HFFc6 (cell line): Measurements from ENCODE around the gene DEUP1. TPM values are rescaled to one million over a fixed set of nuclear protein-coding genes. Genes with fewer than 3 reads are reported as not detected.
"Not testable (repeated sequence)": the region's sequence is repeated elsewhere in the genome, so short reads cannot be mapped to it uniquely, and the experiment has no call there.

Source experiments
- DNase-seq: peaks from one replicate; pipeline ENCODE4 v3.0.0-alpha.2; 2018
- H3K27ac Mint-ChIP-seq: 2 replicates; pipeline ENCODE4 v1.8.0; 2020; ENCODE audit warnings: mild to moderate bottlenecking, mixed read lengths
- H3K27me3 Mint-ChIP-seq: 2 replicates; pipeline ENCODE4 v1.8.0; 2021; ENCODE audit warnings: mild to moderate bottlenecking, moderate library complexity, mixed read lengths; ENCODE audit not compliant: insufficient read depth
- H3K36me3 Mint-ChIP-seq: 2 replicates; pipeline ENCODE4 v1.8.0; 2021; ENCODE audit warnings: low read depth, mixed read lengths
- H3K4me1 Mint-ChIP-seq: 2 replicates; pipeline ENCODE4 v1.8.0; 2020; ENCODE audit warnings: low read depth, mixed read lengths
- H3K4me3 Mint-ChIP-seq: 2 replicates; pipeline ENCODE4 v1.8.0; 2020; ENCODE audit warnings: mild to moderate bottlenecking, moderate library complexity, mixed read lengths
- H3K9me3 Mint-ChIP-seq: 2 replicates; pipeline ENCODE4 v1.8.0; 2020; ENCODE audit warnings: mild to moderate bottlenecking, mixed read lengths
- CTCF ChIP-seq: fragments of 200-600 bp; sonication (generic); IDR thresholded peaks from 2 replicates; pipeline ENCODE4 v1.5.0; 2021; ENCODE audit warnings: antibody characterized with exemption, mild to moderate bottlenecking
- total RNA-seq, 6 experiments: library from RNA; stranded (reverse); fragmentation: NEBNext Ultra II Directional; extraction: Animal tissue kit (Norgen Biotek cat#: 25700); gene quantifications; 2 replicates in 1 of 6; 3 replicates in 5 of 6; pipeline ENCODE4 v1.2.3, GENCODE V29; 2021

The DEUP1 gene
- total RNA-seq, 6 experiments from 2014 or later: not detected

DNA sequence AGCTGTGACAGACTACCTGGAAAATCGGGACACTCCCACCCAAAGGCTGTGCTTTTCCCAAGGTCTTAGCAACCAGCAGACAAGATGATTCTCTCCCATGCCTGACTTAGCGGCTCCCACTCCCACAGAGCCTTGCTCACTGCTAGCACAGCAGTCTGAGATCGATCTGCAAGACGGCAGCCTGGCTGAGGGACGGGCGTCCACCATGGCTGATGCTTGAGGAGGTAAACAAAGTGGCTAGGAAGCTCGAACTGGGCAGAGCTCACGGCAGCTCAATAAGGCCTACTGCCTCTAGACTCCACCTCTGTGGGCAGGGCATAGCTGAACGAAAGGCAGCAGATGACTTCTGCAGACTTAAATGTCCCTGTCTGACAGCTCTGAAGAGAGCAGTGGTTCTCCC, 127.7 kb downstream of the DEUP1 start:
- H3K4me1 Mint-ChIP-seq: no peaks in the 10 kb centered on the region
- H3K4me3 Mint-ChIP-seq: no peak overlapping the region

GRCh38 chr11:93463666-93464065, 133.1 kb downstream of the DEUP1 start:
- not testable (repeated sequence) for H3K4me1 Mint-ChIP-seq

More for the DNA sequence above, 127.7 kb downstream of the DEUP1 start:
- Mint-ChIP-seq H3K9me3 (no peaks in the 10 kb centered on the region; the same call in 1 of the 2 replicates), H3K27ac (no peak overlapping the region), H3K36me3 (no peaks in the 10 kb centered on the region), H3K27me3 (peaks cover 3% of the 10 kb centered on the region)
- TF ChIP-seq CTCF: no peak
- DNase-seq: no peak

GRCh38 chr11:93464927-93465540, 134.5 kb downstream of the DEUP1 start:
- Mint-ChIP-seq H3K4me3 (no peak overlapping the region), H3K27ac (no peak overlapping the region), H3K4me1 (no peaks in the 10 kb centered on the region), H3K9me3 (no peaks in the 10 kb centered on the region; the same call in 1 of the 2 replicates), H3K36me3 (no peaks in the 10 kb centered on the region), H3K27me3 (peaks cover 3% of the 10 kb centered on the region)
- DNase-seq: no peak
- TF ChIP-seq CTCF: no peak

More at GRCh38 chr11:93463666-93464065, 133.1 kb downstream of the DEUP1 start:
- H3K4me3 Mint-ChIP-seq, DNase-seq, H3K9me3 Mint-ChIP-seq, H3K27me3 Mint-ChIP-seq, H3K27ac Mint-ChIP-seq, H3K36me3 Mint-ChIP-seq: not testable (repeated sequence)

GRCh38 chr11:93467054-93467453, 136.5 kb downstream of the DEUP1 start:
- H3K4me3 Mint-ChIP-seq: no peak overlapping the region
- TF ChIP-seq CTCF: no peak

GRCh38 chr11:93468290-93468689, 137.7 kb downstream of the DEUP1 start:
- Mint-ChIP-seq H3K27me3 (no peaks in the 10 kb centered on the region; the same call in 1 of the 2 replicates), H3K9me3 (no peaks in the 10 kb centered on the region), H3K4me3 (no peak overlapping the region), H3K27ac (no peak overlapping the region), H3K4me1 (no peaks in the 10 kb centered on the region), H3K36me3 (no peaks in the 10 kb centered on the region)
- TF ChIP-seq CTCF: no peak
- no peak for DNase-seq

More at GRCh38 chr11:93467054-93467453, 136.5 kb downstream of the DEUP1 start:
- no peaks in the 10 kb centered on the region; the same call in 1 of the 2 replicates for H3K9me3 Mint-ChIP-seq
- DNase-seq: no peak
- no peaks in the 10 kb centered on the region for H3K36me3 Mint-ChIP-seq
- no peaks in the 10 kb centered on the region for H3K4me1 Mint-ChIP-seq
- no peak overlapping the region for H3K27ac Mint-ChIP-seq
- H3K27me3 Mint-ChIP-seq: no peaks in the 10 kb centered on the region; the same call in none of the 2 replicates

GRCh38 chr11:93474123-93474522, 143.6 kb downstream of the DEUP1 start:
- Mint-ChIP-seq H3K4me1 (peaks cover 23% of the 10 kb centered on the region), H3K27me3 (peaks cover 1% of the 10 kb centered on the region; the same call in 1 of the 2 replicates), H3K4me3 (no peak overlapping the region), H3K27ac (no peak overlapping the region), H3K36me3 (no peaks in the 10 kb centered on the region), H3K9me3 (no peaks in the 10 kb centered on the region)
- no peak for TF ChIP-seq CTCF
- DNase-seq: no peak
